H1 (cell line): ENCODE measurements around the gene RASAL2. TPM values are rescaled to one million over a fixed set of nuclear protein-coding genes. Genes with fewer than 3 reads are reported as not detected.

Source experiments
- POLR2A ChIP-seq, 2 experiments: IDR thresholded peaks; 1 replicate in 1 of 2; 2 replicates in 1 of 2; pipeline ENCODE4 v1.6.1; 2011; ENCODE audit warnings: low read depth in 2 of 2, low read length in 2 of 2, mild to moderate bottlenecking in 2 of 2; ENCODE audit errors: control extremely low read depth in 1 of 2
- SP2 ChIP-seq: IDR thresholded peaks from 2 replicates; pipeline ENCODE4 v1.6.1; 2012; ENCODE audit warnings: mild to moderate bottlenecking, low read length, inconsistent platforms
- TBP ChIP-seq: IDR thresholded peaks from 2 replicates; pipeline ENCODE4 v1.6.1; 2011; ENCODE audit warnings: low read depth, low read length, improper control_type of control experiment
- polyA plus RNA-seq, 7 experiments: library from polyadenylated mRNA; depleted of rRNA in 3 of 7; stranded (reverse) in 5 of 7; unstranded in 2 of 7; fragments of >200 nt in 5 of 7; fragments of 200-250 nt in 2 of 7; gene quantifications; 1 replicate in 5 of 7; 2 replicates in 1 of 7; 4 replicates in 1 of 7; pipeline versions ENCODE4 v1.2.1 to v1.2.3, GENCODE V29; 2011 to 2013; ENCODE audit warnings: missing spikeins in 2 of 7, mixed read lengths in 2 of 7
- total RNA-seq: library from RNA; stranded (reverse); fragmentation: NEBNext Ultra II Directional; extraction: Animal tissue kit (Norgen Biotek cat#: 25700); gene quantifications from 2 replicates; pipeline ENCODE4 v1.2.1, GENCODE V29; 2021
- TF ChIP-seq, protein P1 (sequence below), 3 experiments: IDR thresholded peaks; 1 replicate in 2 of 3; 2 replicates in 1 of 3; pipeline versions ENCODE4 v1.5.1 to v1.6.1; 2011; ENCODE audit warnings: low read length in 3 of 3, mild to moderate bottlenecking in 3 of 3, inconsistent platforms in 2 of 3, low read depth in 1 of 3, moderate library complexity in 1 of 3; ENCODE audit not compliant: insufficient read depth in 1 of 3; ENCODE audit errors: control extremely low read depth in 1 of 3
- TF ChIP-seq, protein P2 (sequence below): IDR thresholded peaks from 2 replicates; pipeline ENCODE4 v1.6.1; 2012; ENCODE audit warnings: inconsistent platforms

The RASAL2 gene
- total and polyA plus RNA-seq, 2 of the 8 experiments (the other 6 are each of a cell fraction or from before 2014, with no cell fraction given), result 15.9 to 32.5 TPM

GRCh38 chr1:178093494-178093950, 382 bp upstream of the RASAL2 start (continued):
- TF ChIP-seq, protein P1, sequence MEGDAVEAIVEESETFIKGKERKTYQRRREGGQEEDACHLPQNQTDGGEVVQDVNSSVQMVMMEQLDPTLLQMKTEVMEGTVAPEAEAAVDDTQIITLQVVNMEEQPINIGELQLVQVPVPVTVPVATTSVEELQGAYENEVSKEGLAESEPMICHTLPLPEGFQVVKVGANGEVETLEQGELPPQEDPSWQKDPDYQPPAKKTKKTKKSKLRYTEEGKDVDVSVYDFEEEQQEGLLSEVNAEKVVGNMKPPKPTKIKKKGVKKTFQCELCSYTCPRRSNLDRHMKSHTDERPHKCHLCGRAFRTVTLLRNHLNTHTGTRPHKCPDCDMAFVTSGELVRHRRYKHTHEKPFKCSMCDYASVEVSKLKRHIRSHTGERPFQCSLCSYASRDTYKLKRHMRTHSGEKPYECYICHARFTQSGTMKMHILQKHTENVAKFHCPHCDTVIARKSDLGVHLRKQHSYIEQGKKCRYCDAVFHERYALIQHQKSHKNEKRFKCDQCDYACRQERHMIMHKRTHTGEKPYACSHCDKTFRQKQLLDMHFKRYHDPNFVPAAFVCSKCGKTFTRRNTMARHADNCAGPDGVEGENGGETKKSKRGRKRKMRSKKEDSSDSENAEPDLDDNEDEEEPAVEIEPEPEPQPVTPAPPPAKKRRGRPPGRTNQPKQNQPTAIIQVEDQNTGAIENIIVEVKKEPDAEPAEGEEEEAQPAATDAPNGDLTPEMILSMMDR (IDR thresholded peaks at IDR 0.05; ENCODE audit: control extremely low read depth in 1 of 3, insufficient read depth in 1 of 3, low read depth in 1 of 3, low read length in 3 of 3), result peak in 1 of 3 experiments; percentile 4; a peak in 1 of 4 replicates
- TF ChIP-seq, protein P2, sequence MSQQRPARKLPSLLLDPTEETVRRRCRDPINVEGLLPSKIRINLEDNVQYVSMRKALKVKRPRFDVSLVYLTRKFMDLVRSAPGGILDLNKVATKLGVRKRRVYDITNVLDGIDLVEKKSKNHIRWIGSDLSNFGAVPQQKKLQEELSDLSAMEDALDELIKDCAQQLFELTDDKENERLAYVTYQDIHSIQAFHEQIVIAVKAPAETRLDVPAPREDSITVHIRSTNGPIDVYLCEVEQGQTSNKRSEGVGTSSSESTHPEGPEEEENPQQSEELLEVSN, result peak; percentile 89
- TF ChIP-seq TBP (peak; percentile 59; the same call in 1 of the 2 replicates), SP2 (no peak), POLR2A (IDR thresholded peaks at IDR 0.05; ENCODE audit: control extremely low read depth in 1 of 2, low read depth in 2 of 2, low read length in 2 of 2) (peak in 1 of 2 experiments; percentile 69; a peak in 1 of 3 replicates)
